ENCODE data around the gene TMEM101. TPM values are rescaled to one million over a fixed set of nuclear protein-coding genes. Genes with fewer than 3 reads are reported as not detected.
"Not testable (repeated sequence)": the region's sequence is repeated elsewhere in the genome, so short reads cannot be mapped to it uniquely, and the experiment has no call there.

Gene TMEM101
- total RNA-seq, 1 experiment from 2014 or later = 33.5 TPM

- Histone ChIP-seq H3K4me2 (no peak overlapping the region), H3K4me3 (no peak overlapping the region), H3K79me2 (ENCODE audit: low read depth) (no peaks in the 10 kb centered on the region), H3F3A (ENCODE audit: insufficient read depth, low read depth) (no peaks in the 10 kb centered on the region), H3K36me3 (ENCODE audit: low read depth) (no peaks in the 10 kb centered on the region), H4K20me1 (ENCODE audit: insufficient read depth) (no peaks in the 10 kb centered on the region), H3K4me1 (replicated peaks; ENCODE audit: insufficient read depth) (no peaks in the 10 kb centered on the region), H3K9me2 (ENCODE audit: insufficient read depth) (no peaks in the 10 kb centered on the region), H3K9me3 (ENCODE audit: insufficient read depth, low read depth) (no peaks in the 10 kb centered on the region), H2AFZ (no peak overlapping the region), H3K27me3 (ENCODE audit: insufficient read depth, low read depth) (peaks cover 11% of the 10 kb centered on the region; the same call in 1 of the 2 replicates), H3K27ac (no peak overlapping the region)
- TF ChIP-seq EZH2 (IDR thresholded peaks at IDR 0.05; ENCODE audit: low read depth) (no peak), CTCF (conservative IDR thresholded peaks at IDR 0.05) (no peak)
- intact Hi-C loops (cut with micrococcal nuclease; ENCODE audit: unreplicated experiment) = no loop called here
- no TSS peak for BruUV-seq (replicated peaks)
- ChIA-PET CTCF (no interaction called here), POLR2A (ENCODE audit: unreplicated experiment) (no interaction called here)
- no peak for DNase-seq
Measured at GRCh38 chr17:43961954-43962353, 52.8 kb downstream of the TMEM101 start.

- H3K27ac ChIP-seq; DNase-seq; H3K4me2 ChIP-seq; H3K4me1 ChIP-seq (replicated peaks; ENCODE audit: insufficient read depth); BruUV-seq (replicated peaks); H3K79me2 ChIP-seq (ENCODE audit: low read depth); H2AFZ ChIP-seq; H3K36me3 ChIP-seq (ENCODE audit: low read depth); H3K4me3 ChIP-seq; CTCF ChIA-PET; H3K9me3 ChIP-seq (ENCODE audit: insufficient read depth, low read depth); H4K20me1 ChIP-seq (ENCODE audit: insufficient read depth); intact Hi-C loops (cut with micrococcal nuclease; ENCODE audit: unreplicated experiment); H3K9me2 ChIP-seq (ENCODE audit: insufficient read depth); H3F3A ChIP-seq (ENCODE audit: insufficient read depth, low read depth): not testable (repeated sequence)
- H3K27me3 ChIP-seq (ENCODE audit: insufficient read depth, low read depth) = peaks cover 11% of the 10 kb centered on the region; the same call in 1 of the 2 replicates
- POLR2A ChIA-PET (ENCODE audit: unreplicated experiment) = interaction anchor here (0.6 kb wide), 1 partner anchor 208 kb away, joined by 9 read pairs; no protein-coding TSS in a partner anchor
Measured at GRCh38 chr17:43961292-43961691, 53.5 kb downstream of the TMEM101 start.

Other genes with a start within 250 kb of the TMEM101 start
- 37.2 and 38.4 TPM in 2 replicates for gene DUSP3, start 236.0 kb downstream of the TMEM101 start, total RNA-seq (2021)
- not detected in 2 replicates for gene CFAP97D1, start 234.5 kb downstream of the TMEM101 start, total RNA-seq (2021)
- 17.4 and 22.0 TPM in 2 replicates for gene MPP3, start 181.8 kb downstream of the TMEM101 start, total RNA-seq (2021)
- not detected in 2 replicates for gene CD300LG, start 167.8 kb downstream of the TMEM101 start, total RNA-seq (2021)
- 5.6 and 8.6 TPM in 2 replicates for gene MPP2, start 107.4 kb downstream of the TMEM101 start, total RNA-seq (2021)
- not detected in 2 replicates for gene PPY, start 72.5 kb downstream of the TMEM101 start, total RNA-seq (2021)
- gene PYY, start 61.0 kb downstream of the TMEM101 start, total RNA-seq (2021) = not detected in 2 replicates
- 1.0 and 1.4 TPM in 2 replicates for gene NAGS, start 10.3 kb downstream of the TMEM101 start, total RNA-seq (2021)
- gene LSM12, start 51.7 kb upstream of the TMEM101 start, total RNA-seq (2021) = 60.9 and 62.7 TPM in 2 replicates
- gene G6PC3, start 55.8 kb upstream of the TMEM101 start, total RNA-seq (2021) = 69.3 and 70.9 TPM in 2 replicates
- 24.0 and 40.5 TPM in 2 replicates for gene HDAC5, start 108.7 kb upstream of the TMEM101 start, total RNA-seq (2021)
- 14.5 and 15.7 TPM in 2 replicates for gene HROB, start 127.0 kb upstream of the TMEM101 start, total RNA-seq (2021)
- not detected in 2 replicates for gene ASB16, start 155.7 kb upstream of the TMEM101 start, total RNA-seq (2021)
- gene TMUB2, start 172.0 kb upstream of the TMEM101 start, total RNA-seq (2021) = 39.2 and 45.5 TPM in 2 replicates
- gene ATXN7L3, start 184.9 kb upstream of the TMEM101 start, total RNA-seq (2021) = 59.3 and 87.4 TPM in 2 replicates
- gene UBTF, start 204.7 kb upstream of the TMEM101 start, total RNA-seq (2021) = 59.6 and 61.7 TPM in 2 replicates

Data from PC-9 (cell line).